NCI-H2029 (cell line): Measurements from ENCODE around the gene CCDC97.
A peak's percentile ranks its signal among the peaks of the same experiment; 100 is the strongest.
"Not testable (repeated sequence)": the region's sequence is repeated elsewhere in the genome, so short reads cannot be mapped to it uniquely, and the experiment has no call there.

Source experiments
- DNase-seq: peaks from one replicate; lab custom pipeline; 2025; lab: John Stamatoyannopoulos, UW

CCDC97 gene

DNA sequence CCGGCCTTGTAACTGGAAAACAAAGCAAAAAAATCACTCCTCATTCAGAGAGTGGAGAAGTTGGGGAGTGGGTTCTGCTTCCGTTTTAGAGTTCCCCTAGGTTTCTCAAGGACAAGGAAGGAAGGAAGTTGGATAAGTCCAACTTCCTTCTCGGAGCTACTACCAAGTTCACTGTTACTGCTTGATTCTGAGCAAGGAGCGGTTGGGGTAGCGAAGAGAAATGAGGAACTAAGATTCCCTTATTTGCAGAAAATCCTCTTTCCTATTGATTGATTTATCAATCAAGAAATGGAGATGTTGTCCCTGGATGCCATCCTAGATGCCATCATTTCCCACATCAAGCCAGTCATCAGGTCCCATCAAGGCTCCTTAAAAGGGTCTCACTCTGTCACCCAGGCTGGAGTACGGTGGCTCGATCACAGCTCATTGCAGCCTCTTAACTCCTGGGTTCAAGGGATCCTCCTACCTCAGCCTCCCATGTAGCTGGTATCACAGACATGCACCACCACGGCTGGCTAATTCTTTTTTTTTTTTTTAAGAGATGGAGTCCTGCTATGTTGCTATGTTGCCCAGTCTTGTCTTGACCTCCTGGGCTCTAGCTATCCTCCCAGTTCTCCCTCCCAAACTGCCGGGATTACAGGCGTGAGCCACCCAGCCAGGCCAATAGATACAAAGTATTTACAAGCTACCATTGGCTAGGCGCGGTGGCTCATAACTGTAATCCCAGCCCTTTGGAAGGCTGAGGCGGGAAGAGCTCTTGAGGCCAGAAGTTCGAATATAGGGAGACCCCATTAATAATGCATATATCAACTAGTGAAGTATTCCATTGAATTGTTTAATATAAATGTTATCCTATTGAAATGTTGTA lies 54.8 kb downstream of the CCDC97 start:
- no peak for DNase-seq

DNA sequence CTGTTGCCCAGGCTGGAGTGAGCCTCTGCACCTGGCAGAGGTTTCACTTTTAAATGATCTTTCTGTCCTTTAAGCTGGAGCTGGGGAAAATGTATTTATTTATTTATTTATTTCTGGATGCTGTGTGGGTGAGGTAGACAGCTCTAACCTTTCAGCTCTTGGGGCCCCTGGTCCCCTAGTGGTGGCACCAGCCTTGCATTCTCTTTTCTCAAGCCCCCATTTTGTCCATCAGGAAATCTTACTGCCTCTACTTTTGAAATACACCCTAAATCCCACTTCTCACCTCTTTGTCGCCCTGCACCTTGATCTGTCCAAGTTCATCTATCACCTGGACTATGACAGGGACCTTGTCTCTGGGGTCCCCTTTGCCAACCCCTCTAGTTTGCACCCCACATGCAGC lies 56.1 kb downstream of the CCDC97 start:
- DNase-seq = no peak

DNA sequence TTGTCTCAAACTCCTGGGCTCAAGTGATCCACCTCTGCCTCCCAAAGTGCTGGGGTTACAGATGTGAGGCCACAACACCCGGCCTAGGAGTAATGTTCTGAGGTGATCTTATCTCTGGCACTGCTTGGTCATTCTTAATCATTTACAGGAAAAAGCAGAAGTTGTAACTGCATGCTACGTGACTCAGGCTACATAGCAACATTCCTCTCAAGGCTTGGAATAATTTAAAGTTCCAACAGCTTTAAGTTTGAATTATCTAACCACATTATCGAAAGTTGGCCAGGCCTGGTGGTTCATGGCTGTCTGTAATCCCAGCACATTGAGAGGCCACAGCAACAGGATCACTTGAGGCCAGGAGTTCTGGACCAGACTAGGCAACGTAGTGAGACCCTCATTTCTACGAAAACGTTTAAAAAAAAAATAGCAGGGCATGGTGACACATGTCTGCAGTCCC lies 57.9 kb downstream of the CCDC97 start:
- DNase-seq = no peak

DNA sequence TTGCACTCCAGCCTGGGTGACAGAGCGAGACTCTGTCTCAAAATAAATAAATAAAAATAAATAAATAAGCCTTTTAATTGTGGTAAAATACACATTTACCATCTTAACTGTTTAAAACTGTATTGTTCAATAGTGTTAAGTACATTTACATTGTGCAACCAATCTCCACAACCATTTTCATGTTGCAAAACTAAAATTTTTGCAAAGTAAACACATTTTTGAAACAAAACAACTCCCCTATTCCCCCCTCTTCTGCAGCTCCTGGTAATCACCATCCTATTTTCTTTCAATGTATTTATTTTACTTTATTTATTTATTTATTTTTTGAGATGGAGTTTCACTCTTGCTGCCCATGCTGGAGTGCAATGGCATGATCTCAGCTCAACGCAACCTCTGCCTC lies 59.8 kb downstream of the CCDC97 start:
- DNase-seq = no peak

DNA sequence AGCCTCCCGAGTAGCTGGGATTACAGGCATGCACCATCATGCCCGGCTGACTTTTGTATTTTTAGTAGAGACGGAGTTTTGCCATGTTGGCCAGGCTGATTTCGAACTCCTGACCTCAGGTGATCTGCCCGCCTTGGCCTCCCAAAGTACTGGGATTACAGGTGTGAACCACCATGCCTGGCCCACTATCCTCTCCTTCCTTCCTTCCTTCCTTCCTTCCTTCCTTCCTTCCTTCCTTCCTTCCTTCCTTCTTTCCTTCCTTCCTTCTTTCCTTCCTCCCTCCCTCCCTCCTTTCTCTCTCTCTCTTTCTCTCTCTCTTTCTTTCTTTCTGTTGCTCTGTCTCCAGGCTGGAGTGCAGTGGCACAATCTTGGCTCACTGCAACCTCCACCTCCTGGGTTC lies 61.1 kb downstream of the CCDC97 start:
- not testable (repeated sequence) for DNase-seq

DNA sequence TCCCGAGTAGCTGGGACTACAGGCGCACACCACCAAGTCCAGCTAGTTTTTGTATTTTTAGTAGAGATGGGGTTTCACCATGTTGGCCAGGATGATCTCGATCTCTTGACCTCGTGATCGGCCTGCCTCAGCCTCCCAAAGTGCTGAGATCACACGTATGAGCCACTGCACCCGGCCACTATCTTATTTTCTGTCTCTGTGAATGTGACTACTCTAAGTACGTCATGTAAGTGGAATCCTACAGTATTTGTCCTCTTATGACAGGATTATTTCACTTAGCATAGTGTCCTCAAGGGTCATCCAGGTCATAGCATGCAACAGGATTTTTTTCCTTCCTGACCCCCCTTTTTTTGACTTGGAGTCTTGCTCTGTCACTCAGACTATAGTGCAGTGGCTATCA lies 61.6 kb downstream of the CCDC97 start:
- DNase-seq = no peak

DNA sequence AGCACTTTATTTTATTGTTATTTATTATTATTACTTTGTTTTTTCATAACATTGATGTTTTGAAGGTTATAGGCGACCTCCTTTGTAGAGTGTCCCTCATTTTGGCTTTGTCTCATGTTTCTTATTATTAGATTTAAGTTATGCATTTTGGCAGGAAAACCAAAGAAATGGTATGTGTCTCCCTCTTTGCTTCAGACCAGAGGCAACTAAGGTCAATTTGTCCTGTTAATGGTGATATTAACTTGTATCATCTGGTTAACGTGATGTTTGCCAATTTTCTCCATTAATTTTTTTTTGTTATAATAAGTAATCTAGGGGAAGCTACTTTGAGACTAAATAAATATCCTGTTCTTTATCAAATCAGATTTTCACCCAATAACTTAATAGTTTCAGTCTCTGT lies 62.5 kb downstream of the CCDC97 start:
- no peak for DNase-seq

DNA sequence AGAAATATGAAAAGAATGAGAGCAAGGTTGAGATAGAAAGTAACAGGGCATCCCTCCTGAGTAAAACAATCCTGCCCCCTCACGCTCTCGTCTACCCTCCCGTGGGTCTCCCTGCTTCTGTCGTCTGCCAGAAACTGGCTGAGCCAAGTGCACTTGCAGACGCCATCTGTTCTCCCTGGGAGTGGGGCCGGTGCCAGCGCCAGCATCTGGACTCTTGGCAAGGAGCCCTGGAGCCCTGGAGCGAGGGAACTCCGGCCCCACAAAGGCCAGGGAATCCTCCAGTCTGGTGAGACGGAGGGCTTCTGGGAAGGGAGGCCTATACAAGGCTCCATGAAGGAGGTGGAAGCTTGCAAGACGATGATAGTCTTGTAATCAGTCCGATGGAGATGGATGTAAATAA lies 64.0 kb downstream of the CCDC97 start:
- DNase-seq = peak; percentile 94
